Calu3 (cell line): ENCODE results near the gene NEDD4L. TPM values are rescaled to one million over a fixed set of nuclear protein-coding genes. Genes with fewer than 3 reads are reported as not detected.

Source experiments
- BruUV-seq: library from RNA; stranded (reverse); fragments of 400-500 nt; replicated peaks from 2 replicates; lab custom pipeline; 2021; lab: Mats Ljungman, UMichigan
- CTCF ChIA-PET: fragments of 300-600 bp; sonication (Branson Sonifier 250); formaldehyde crosslinking; loops from one replicate; lab custom pipeline; 2022; ENCODE audit warnings: antibody characterized with exemption; lab: Charles Lee
- DNase-seq: peaks from one replicate; pipeline ENCODE4 v3.0.0; 2022
- H3K27ac Mint-ChIP-seq: one replicate; pipeline ENCODE4 v1.8.0; 2022; ENCODE audit warnings: mixed read lengths; ENCODE audit not compliant: unreplicated experiment
- H3K27me3 Mint-ChIP-seq: one replicate; pipeline ENCODE4 v1.8.0; 2022; ENCODE audit warnings: mixed read lengths; ENCODE audit not compliant: unreplicated experiment
- H3K36me3 Mint-ChIP-seq: one replicate; pipeline ENCODE4 v1.8.0; 2022; ENCODE audit warnings: mild to moderate bottlenecking, moderate library complexity, mixed read lengths; ENCODE audit not compliant: insufficient read depth, unreplicated experiment
- H3K4me1 Mint-ChIP-seq: one replicate; pipeline ENCODE4 v1.8.0; 2022; ENCODE audit warnings: mild to moderate bottlenecking, low read depth, mixed read lengths; ENCODE audit not compliant: unreplicated experiment
- H3K4me3 Mint-ChIP-seq: one replicate; pipeline ENCODE4 v1.8.0; 2022; ENCODE audit warnings: mild to moderate bottlenecking, low read depth, moderate library complexity, mixed read lengths; ENCODE audit not compliant: unreplicated experiment
- H3K9me3 Mint-ChIP-seq: one replicate; pipeline ENCODE4 v1.8.0; 2022; ENCODE audit warnings: low read depth, mixed read lengths; ENCODE audit not compliant: unreplicated experiment
- CTCF ChIP-seq: fragments of 200-600 bp; IDR thresholded peaks from one replicate; pipeline ENCODE4 v1.8.0; 2022; ENCODE audit warnings: antibody characterized with exemption; ENCODE audit not compliant: unreplicated experiment
- intact Hi-C: fragments of 100-400 bp; cut with micrococcal nuclease; formaldehyde crosslinking; loops from one replicate; pipeline ENCODE4 v1.10.0; 2022; ENCODE audit not compliant: unreplicated experiment
- total RNA-seq: library from RNA; stranded (reverse); gene quantifications from 2 replicates; pipeline ENCODE4 v1.2.3, GENCODE V29; 2022

Gene NEDD4L
- total RNA-seq, 1 experiment from 2014 or later = 213 TPM

- peaks cover 65% of the 10 kb centered on the region for H3K36me3 Mint-ChIP-seq
- no peaks in the 10 kb centered on the region for H3K4me1 Mint-ChIP-seq
Observed at GRCh38 chr18:58354791-58355190, 310.8 kb downstream of the NEDD4L start.

GRCh38 chr18:58355243-58355642, 311.2 kb downstream of the NEDD4L start:
- CTCF ChIA-PET = no interaction called here
- no peaks in the 10 kb centered on the region for H3K27me3 Mint-ChIP-seq
- H3K27ac Mint-ChIP-seq = peak overlapping the region; percentile 27
- H3K4me3 Mint-ChIP-seq = no peak overlapping the region
- no peaks in the 10 kb centered on the region for H3K9me3 Mint-ChIP-seq
- H3K36me3 Mint-ChIP-seq = peaks cover 65% of the 10 kb centered on the region
- H3K4me1 Mint-ChIP-seq = no peaks in the 10 kb centered on the region
- TF ChIP-seq CTCF = no peak
- no peak for DNase-seq
- no TSS peak for BruUV-seq
- intact Hi-C loops = no loop called here

More at GRCh38 chr18:58354791-58355190, 310.8 kb downstream of the NEDD4L start:
- DNase-seq = no peak
- H3K27ac Mint-ChIP-seq = peak overlapping the region; percentile 27
- no peaks in the 10 kb centered on the region for H3K9me3 Mint-ChIP-seq
- CTCF ChIA-PET = no interaction called here
- H3K4me3 Mint-ChIP-seq = no peak overlapping the region
- TF ChIP-seq CTCF = no peak
- intact Hi-C loops = no loop called here
- no peaks in the 10 kb centered on the region for H3K27me3 Mint-ChIP-seq
- no TSS peak for BruUV-seq

- no peaks in the 10 kb centered on the region for H3K4me1 Mint-ChIP-seq
- intact Hi-C loops = no loop called here
- peaks cover 56% of the 10 kb centered on the region for H3K36me3 Mint-ChIP-seq
Observed at GRCh38 chr18:58359218-58359617, 315.2 kb downstream of the NEDD4L start.

GRCh38 chr18:58359620-58360019, 315.6 kb downstream of the NEDD4L start:
- Mint-ChIP-seq H3K4me3 (no peak overlapping the region), H3K27me3 (no peaks in the 10 kb centered on the region), H3K9me3 (no peaks in the 10 kb centered on the region), H3K36me3 (peaks cover 55% of the 10 kb centered on the region), H3K27ac (no peak overlapping the region), H3K4me1 (no peaks in the 10 kb centered on the region)
- intact Hi-C loops = no loop called here
- TF ChIP-seq CTCF = no peak
- no TSS peak for BruUV-seq
- CTCF ChIA-PET = no interaction called here
- no peak for DNase-seq

More at GRCh38 chr18:58359218-58359617, 315.2 kb downstream of the NEDD4L start:
- CTCF ChIA-PET = no interaction called here
- Mint-ChIP-seq H3K27me3 (no peaks in the 10 kb centered on the region), H3K9me3 (no peaks in the 10 kb centered on the region), H3K27ac (no peak overlapping the region), H3K4me3 (no peak overlapping the region)
- DNase-seq = no peak
- TF ChIP-seq CTCF = no peak
- BruUV-seq = no TSS peak
